Mesendoderm (in vitro differentiated cells): ENCODE measurements around the gene AANAT.
A peak's percentile ranks its signal among the peaks of the same experiment; 100 is the strongest.

Experiments
- DNase-seq: peaks from one replicate; pipeline ENCODE4 v3.0.0; 2013
- H2AK5ac ChIP-seq: 2 replicates; pipeline ENCODE4 v1.6.1; 2013; ENCODE audit warnings: low read length, inconsistent platforms
- H2BK120ac ChIP-seq: 2 replicates; pipeline ENCODE4 v1.6.1; 2013; ENCODE audit warnings: low read depth, mild to moderate bottlenecking, low read length, moderate library complexity, mixed read lengths
- H2BK15ac ChIP-seq: replicated peaks from 2 replicates; pipeline ENCODE4 v1.6.1; 2013; ENCODE audit warnings: low read depth, mild to moderate bottlenecking, moderate library complexity
- H2BK5ac ChIP-seq: 2 replicates; pipeline ENCODE4 v1.6.1; 2013; ENCODE audit warnings: low read length, inconsistent platforms
- H3K18ac ChIP-seq: 2 replicates; pipeline ENCODE4 v1.6.1; 2013; ENCODE audit warnings: mild to moderate bottlenecking, low read length, mixed read lengths
- H3K23ac ChIP-seq: one replicate; pipeline ENCODE4 v1.6.1; 2013; ENCODE audit warnings: low read length
- H3K27ac ChIP-seq: 2 replicates; pipeline ENCODE4 v1.5.1; 2013; ENCODE audit warnings: low read depth, mild to moderate bottlenecking, inconsistent platforms, low read length, moderate library complexity
- H3K27me3 ChIP-seq: 2 replicates; pipeline ENCODE4 v1.6.1; 2013; ENCODE audit warnings: low read length, control low read depth, mild to moderate bottlenecking, inconsistent platforms; ENCODE audit not compliant: insufficient read depth, poor library complexity
- H3K36me3 ChIP-seq: 2 replicates; pipeline ENCODE4 v1.6.1; 2013; ENCODE audit warnings: low read length, inconsistent platforms; ENCODE audit not compliant: control insufficient read depth, insufficient read depth
- H3K4ac ChIP-seq: one replicate; pipeline ENCODE4 v1.6.1; 2013; ENCODE audit warnings: low read depth, mild to moderate bottlenecking, low read length, moderate library complexity
- H3K4me1 ChIP-seq: 2 replicates; pipeline ENCODE4 v1.6.1; 2013; ENCODE audit warnings: low read depth, low read length, inconsistent platforms; ENCODE audit not compliant: control insufficient read depth
- H3K4me2 ChIP-seq: 2 replicates; pipeline ENCODE4 v1.6.1; 2013; ENCODE audit warnings: low read length
- H3K4me3 ChIP-seq: 2 replicates; pipeline ENCODE4 v1.5.1; 2013; ENCODE audit warnings: mild to moderate bottlenecking, low read length
- H3K56ac ChIP-seq: one replicate; pipeline ENCODE4 v1.6.1; 2013; ENCODE audit warnings: low read length
- H3K79me1 ChIP-seq: 2 replicates; pipeline ENCODE4 v1.6.1; 2013; ENCODE audit warnings: low read length, inconsistent platforms
- H3K79me2 ChIP-seq: 2 replicates; pipeline ENCODE4 v1.6.1; 2013; ENCODE audit warnings: mild to moderate bottlenecking, low read length; ENCODE audit not compliant: control insufficient read depth, insufficient read depth
- H3K9ac ChIP-seq: 2 replicates; pipeline ENCODE4 v1.6.1; 2013; ENCODE audit warnings: low read length, inconsistent platforms
- H4K5ac ChIP-seq: one replicate; pipeline ENCODE4 v1.6.1; 2013; ENCODE audit warnings: low read length
- H4K8ac ChIP-seq: one replicate; pipeline ENCODE4 v1.6.1; 2013; ENCODE audit warnings: low read depth, mild to moderate bottlenecking, control low read depth, low read length, moderate library complexity
- WGBS: extraction: QIAGEN DNeasy Blood & Tissue Kit; methylation state at CpG from one replicate; pipeline ENCODE4 v1.1.7; 2013; ENCODE audit warnings: low lambda C conversion rate, missing lambda C conversion rate; ENCODE audit not compliant: insufficient coverage; ENCODE audit errors: extremely low coverage; 5-methylcytosine and 5-hydroxymethylcytosine counted together

AANAT gene

GRCh38 chr17:76500074-76500746 lies 32.8 kb downstream of the AANAT start:
- no peak overlapping the region for H4K5ac ChIP-seq
- no peak overlapping the region for H2AK5ac ChIP-seq
- no peak overlapping the region for H2BK15ac ChIP-seq
- H3K4me2 ChIP-seq, result peak overlapping the region; percentile 94
- H3K4me3 ChIP-seq, result peak overlapping the region; percentile 78
- peaks cover 7% of the 10 kb centered on the region for H3K79me1 ChIP-seq
- H2BK5ac ChIP-seq, result no peak overlapping the region
- no peak overlapping the region for H3K27ac ChIP-seq
- H3K56ac ChIP-seq, result peak overlapping the region; percentile 93
- no peak for DNase-seq
- H3K18ac ChIP-seq, result no peak overlapping the region
- peak overlapping the region; percentile 90 for H3K9ac ChIP-seq
- H3K36me3 ChIP-seq, result no peaks in the 10 kb centered on the region
- H3K4ac ChIP-seq, result no peak overlapping the region
- H4K8ac ChIP-seq, result no peak overlapping the region
- no peak overlapping the region for H3K23ac ChIP-seq
- H3K79me2 ChIP-seq, result peaks cover 2% of the 10 kb centered on the region
- no CpG with 5 or more reads among the region's 17 CpGs for WGBS
- no peaks in the 10 kb centered on the region for H3K27me3 ChIP-seq
- H3K4me1 ChIP-seq, result peaks cover 19% of the 10 kb centered on the region
- H2BK120ac ChIP-seq, result no peak overlapping the region

GRCh38 chr17:76500747-76501017 lies 33.3 kb downstream of the AANAT start:
- Histone ChIP-seq H3K23ac (no peak overlapping the region), H2AK5ac (no peak overlapping the region), H2BK120ac (no peak overlapping the region), H2BK5ac (no peak overlapping the region), H2BK15ac (no peak overlapping the region), H3K4me1 (peaks cover 19% of the 10 kb centered on the region), H4K8ac (no peak overlapping the region), H3K56ac (peak overlapping the region; percentile 93), H3K27me3 (no peaks in the 10 kb centered on the region), H3K4ac (peak overlapping the region; percentile 44), H3K18ac (peak overlapping the region; percentile 16), H3K4me3 (peak overlapping the region; percentile 78), H3K36me3 (no peaks in the 10 kb centered on the region), H3K79me2 (peaks cover 2% of the 10 kb centered on the region), H4K5ac (no peak overlapping the region), H3K27ac (peak overlapping the region; percentile 17), H3K79me1 (peaks cover 7% of the 10 kb centered on the region), H3K4me2 (peak overlapping the region; percentile 94), H3K9ac (peak overlapping the region; percentile 90)
- DNase-seq, result peak; percentile 43
- WGBS, result no CpG with 5 or more reads among the region's 10 CpGs

GRCh38 chr17:76501018-76501826 lies 33.8 kb downstream of the AANAT start, which contains the start of gene RHBDF2:
TSS of gene RHBDF2 (minus strand) at chr17:76501423. CDS start at chr17:76481524, 19,899 bp downstream.
- Histone ChIP-seq H4K5ac (no peak within 1 kb of the TSS), H3K4me1 (peaks cover 19% of the 10 kb centered on the region), H3K27me3 (no peaks in the 10 kb centered on the region), H4K8ac (no peak within 1 kb of the TSS), H3K79me1 (peaks cover 7% of the 10 kb centered on the region), H3K36me3 (no peaks in the 10 kb centered on the region), H3K4me2 (peak within 1 kb of the TSS; percentile 94), H2BK120ac (no peak within 1 kb of the TSS), H3K79me2 (peaks cover 2% of the 10 kb centered on the region), H2BK5ac (no peak within 1 kb of the TSS), H3K56ac (peak within 1 kb of the TSS; percentile 93), H3K23ac (peak within 1 kb of the TSS; percentile 98), H3K18ac (peak within 1 kb of the TSS; percentile 16), H3K4ac (peak within 1 kb of the TSS; percentile 44), H3K4me3 (peak within 1 kb of the TSS; percentile 78), H3K9ac (peak within 1 kb of the TSS; percentile 90), H2BK15ac (no peak within 1 kb of the TSS), H2AK5ac (peak within 1 kb of the TSS; percentile 67), H3K27ac (peak within 1 kb of the TSS; percentile 17)
- peak; percentile 84 for DNase-seq
- WGBS, result no CpG with 5 or more reads among the region's 72 CpGs

- Histone ChIP-seq H3K27me3 (no peaks in the 10 kb centered on the region), H3K4ac (no peak overlapping the region), H3K79me1 (peaks cover 7% of the 10 kb centered on the region), H4K5ac (no peak overlapping the region), H2BK120ac (no peak overlapping the region), H3K4me1 (peaks cover 19% of the 10 kb centered on the region), H3K9ac (peak overlapping the region; percentile 62), H3K79me2 (peaks cover 2% of the 10 kb centered on the region), H3K4me2 (peak overlapping the region; percentile 15), H2BK5ac (no peak overlapping the region), H3K56ac (peak overlapping the region; percentile 83), H3K18ac (no peak overlapping the region), H2BK15ac (no peak overlapping the region), H3K23ac (peak overlapping the region; percentile 98), H4K8ac (no peak overlapping the region), H3K4me3 (no peak overlapping the region), H3K36me3 (no peaks in the 10 kb centered on the region), H3K27ac (no peak overlapping the region), H2AK5ac (peak overlapping the region; percentile 67)
- WGBS, result no CpG with 5 or more reads among the region's 11 CpGs
- peak; percentile 33 for DNase-seq
These were observed 34.5 kb downstream of the AANAT start for GRCh38 chr17:76501827-76502307.

- Histone ChIP-seq H2AK5ac (no peak overlapping the region), H3K27ac (no peak overlapping the region), H3K4ac (no peak overlapping the region), H3K4me1 (peaks cover 19% of the 10 kb centered on the region), H3K4me2 (no peak overlapping the region), H4K5ac (no peak overlapping the region), H3K79me2 (peaks cover 2% of the 10 kb centered on the region), H2BK15ac (no peak overlapping the region), H3K36me3 (no peaks in the 10 kb centered on the region), H3K4me3 (no peak overlapping the region), H3K27me3 (no peaks in the 10 kb centered on the region), H4K8ac (no peak overlapping the region), H2BK120ac (no peak overlapping the region), H3K56ac (peak overlapping the region; percentile 83), H3K9ac (no peak overlapping the region), H3K79me1 (peaks cover 7% of the 10 kb centered on the region), H3K18ac (no peak overlapping the region), H2BK5ac (no peak overlapping the region), H3K23ac (no peak overlapping the region)
- DNase-seq, result no peak
- no CpG with 5 or more reads among the region's 8 CpGs for WGBS
These were observed 35.2 kb downstream of the AANAT start for GRCh38 chr17:76502341-76503211.
